HEK293 (cell line): ENCODE measurements around the gene TRMT13.

ENCODE experiments used
- CTCF ChIP-seq: fragments of 450-650 bp; formaldehyde crosslinking; IDR thresholded peaks from 2 replicates; pipeline ENCODE4 v1.5.1; 2016; ENCODE audit warnings: missing biosample characterization, missing genetic modification characterization
- INSM2 ChIP-seq: fragments of 450-650 bp; formaldehyde crosslinking; IDR thresholded peaks from 2 replicates; pipeline ENCODE4 v1.5.1; 2016; ENCODE audit warnings: missing biosample characterization, missing genetic modification characterization
- YY1 ChIP-seq: fragments of 450-650 bp; formaldehyde crosslinking; IDR thresholded peaks from 2 replicates; pipeline ENCODE4 v1.5.1; 2018; ENCODE audit warnings: missing biosample characterization, missing genetic modification characterization
- ZBTB21 ChIP-seq: fragments of 450-650 bp; formaldehyde crosslinking; IDR thresholded peaks from 2 replicates; pipeline ENCODE4 v1.5.1; 2017; ENCODE audit warnings: missing biosample characterization, missing genetic modification characterization
- ZNF10 ChIP-seq: fragments of 450-650 bp; formaldehyde crosslinking; IDR thresholded peaks from 2 replicates; pipeline ENCODE4 v1.5.1; 2017; ENCODE audit warnings: missing biosample characterization, missing genetic modification characterization

GRCh38 chr1:100130552-100131077 is 2.3 kb upstream of the TRMT13 start:
- TF ChIP-seq YY1 (tag by site-specific recombination) (no peak), ZBTB21 (no peak), CTCF (tag by site-specific recombination) (no peak), INSM2 (tag by site-specific recombination) (no peak), ZNF10 (tag by site-specific recombination) (no peak)
